ENCODE results near the gene UGT1A8. TPM values are rescaled to one million over a fixed set of nuclear protein-coding genes. Genes with fewer than 3 reads are reported as not detected.

UGT1A8 gene
- total and polyA plus RNA-seq, 2 donors (not counting 3 experiments of a cell fraction or from before 2014, with no cell fraction given), result not detected

DNA sequence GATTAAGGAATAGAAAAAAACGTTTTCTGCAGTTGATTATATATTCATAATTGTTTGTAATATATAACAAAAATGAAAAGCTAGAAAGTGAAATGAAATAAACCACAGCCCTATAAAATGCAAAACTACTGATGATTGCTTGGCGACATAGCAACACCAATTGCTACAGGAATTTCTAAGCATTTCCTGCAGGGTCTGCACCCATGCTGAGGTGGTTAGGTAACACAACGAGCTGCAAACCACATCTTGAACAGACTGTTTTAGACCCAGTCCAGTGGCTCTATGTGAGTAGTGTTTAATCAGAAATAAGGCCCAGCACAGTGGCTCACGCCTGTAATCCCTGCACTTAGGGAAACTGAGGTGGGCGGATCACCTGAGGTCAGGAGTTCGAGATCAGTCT, 37.1 kb downstream of the UGT1A8 start:
- H3K9me1 ChIP-seq (replicated peaks; ENCODE audit: control insufficient read depth, extremely low read depth, insufficient read depth, low read length), result no peaks in the 10 kb centered on the region
- no peak for FAIRE-seq
- BruUV-seq (replicated peaks), result no TSS peak
- dilution Hi-C loops (cut with MboI; ENCODE audit: extremely low pct_ligation_motif_present, low sequenced_read_pairs), result no loop called here
- no peak for DNase-seq (ENCODE audit: low read depth, low spot score)
- no peaks in the 10 kb centered on the region for H3K9me3 ChIP-seq (replicated peaks; ENCODE audit: control insufficient read depth, insufficient read depth, low read length)
- no peak overlapping the region for H3K4me3 ChIP-seq (replicated peaks in 1 of 3; ENCODE audit: insufficient read depth in 1 of 3, low read depth in 1 of 3, low read length in 3 of 3)
- H3K9ac ChIP-seq (replicated peaks; ENCODE audit: extremely low read depth, insufficient read depth, low read length), result no peak overlapping the region
- intact Hi-C loops (cut with micrococcal nuclease), result no loop called here
- no peak overlapping the region for H3K27ac ChIP-seq (ENCODE audit: insufficient read depth, low read depth, low read length)
- no peaks in the 10 kb centered on the region for H3K27me3 ChIP-seq (ENCODE audit: control insufficient read depth in 2 of 2, insufficient read depth in 2 of 2, low read length in 2 of 2)
- H4K20me1 ChIP-seq (replicated peaks; ENCODE audit: control insufficient read depth, extremely low read depth, insufficient read depth, low read length), result no peaks in the 10 kb centered on the region
- H3K36me3 ChIP-seq (ENCODE audit: control insufficient read depth in 2 of 2, extremely low read depth in 1 of 2, insufficient read depth in 2 of 2, low read length in 2 of 2), result no peaks in the 10 kb centered on the region
- TF ChIP-seq JUN (IDR thresholded peaks at IDR 0.05; ENCODE audit: borderline replicate concordance, insufficient read depth, insufficient read length, low read depth) (no peak), FOS (IDR thresholded peaks at IDR 0.05; ENCODE audit: borderline replicate concordance, insufficient read depth, low read length) (no peak), EZH2 (IDR thresholded peaks at IDR 0.05; ENCODE audit: borderline replicate concordance, low read depth, low read length, severe bottlenecking) (no peak), MYC (IDR thresholded peaks at IDR 0.05; ENCODE audit: low read depth, low read length) (no peak), POLR2AphosphoS5 (IDR thresholded peaks at IDR 0.05; ENCODE audit: insufficient read depth, low read depth, low read length) (no peak), POLR2A (IDR thresholded peaks at IDR 0.05; ENCODE audit: low read depth, low read length) (no peak), GATA2 (IDR thresholded peaks at IDR 0.05; ENCODE audit: insufficient read depth, insufficient read length, low read depth, low read length) (no peak)
- TF ChIP-seq, protein P1, sequence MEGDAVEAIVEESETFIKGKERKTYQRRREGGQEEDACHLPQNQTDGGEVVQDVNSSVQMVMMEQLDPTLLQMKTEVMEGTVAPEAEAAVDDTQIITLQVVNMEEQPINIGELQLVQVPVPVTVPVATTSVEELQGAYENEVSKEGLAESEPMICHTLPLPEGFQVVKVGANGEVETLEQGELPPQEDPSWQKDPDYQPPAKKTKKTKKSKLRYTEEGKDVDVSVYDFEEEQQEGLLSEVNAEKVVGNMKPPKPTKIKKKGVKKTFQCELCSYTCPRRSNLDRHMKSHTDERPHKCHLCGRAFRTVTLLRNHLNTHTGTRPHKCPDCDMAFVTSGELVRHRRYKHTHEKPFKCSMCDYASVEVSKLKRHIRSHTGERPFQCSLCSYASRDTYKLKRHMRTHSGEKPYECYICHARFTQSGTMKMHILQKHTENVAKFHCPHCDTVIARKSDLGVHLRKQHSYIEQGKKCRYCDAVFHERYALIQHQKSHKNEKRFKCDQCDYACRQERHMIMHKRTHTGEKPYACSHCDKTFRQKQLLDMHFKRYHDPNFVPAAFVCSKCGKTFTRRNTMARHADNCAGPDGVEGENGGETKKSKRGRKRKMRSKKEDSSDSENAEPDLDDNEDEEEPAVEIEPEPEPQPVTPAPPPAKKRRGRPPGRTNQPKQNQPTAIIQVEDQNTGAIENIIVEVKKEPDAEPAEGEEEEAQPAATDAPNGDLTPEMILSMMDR (IDR thresholded peaks at IDR 0.05; ENCODE audit: extremely low read depth in 1 of 2, insufficient read depth in 1 of 2, low read depth in 1 of 2, low read length in 2 of 2), result no peak
- TF ChIP-seq, protein P2, sequence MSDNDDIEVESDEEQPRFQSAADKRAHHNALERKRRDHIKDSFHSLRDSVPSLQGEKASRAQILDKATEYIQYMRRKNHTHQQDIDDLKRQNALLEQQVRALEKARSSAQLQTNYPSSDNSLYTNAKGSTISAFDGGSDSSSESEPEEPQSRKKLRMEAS (IDR thresholded peaks at IDR 0.05; ENCODE audit: insufficient read depth, insufficient read length), result no peak
- ChIA-PET POLR2A (no interaction called here), CTCF (no interaction called here)
- no peak overlapping the region for H2AFZ ChIP-seq (ENCODE audit: low read depth, low read length)
- no peak overlapping the region for H3K4me2 ChIP-seq (ENCODE audit: insufficient read depth, low read length)
- H3K79me2 ChIP-seq (ENCODE audit: control insufficient read depth, insufficient read depth, low read length), result no peaks in the 10 kb centered on the region
- H3K4me1 ChIP-seq (ENCODE audit: control insufficient read depth, extremely low read depth, insufficient read depth, low read length), result no peaks in the 10 kb centered on the region

Measured in endothelial cell of umbilical vein (primary cell).